Loucy (cell line): Measurements from ENCODE around the gene MC2R.

Experiments
- H2AFZ ChIP-seq: fragments of 200-600 bp; sonication (generic); 2 replicates; pipeline ENCODE4 v1.6.0; 2016; ENCODE audit warnings: antibody characterized with exemption, mild to moderate bottlenecking, low read length, moderate library complexity
- H3F3A ChIP-seq: fragments of 200-600 bp; 2 replicates; pipeline ENCODE4 v1.6.0; 2016; ENCODE audit warnings: antibody characterized with exemption, low read depth, mild to moderate bottlenecking
- H3K27me3 ChIP-seq: fragments of 200-600 bp; sonication (generic); 2 replicates; pipeline ENCODE4 v1.6.1; 2014; ENCODE audit warnings: low read length, mild to moderate bottlenecking; ENCODE audit not compliant: insufficient read depth, poor library complexity, severe bottlenecking
- H3K36me3 ChIP-seq: fragments of 200-600 bp; sonication (generic); 2 replicates; pipeline ENCODE4 v1.6.1; 2016; ENCODE audit warnings: low read length; ENCODE audit not compliant: insufficient read depth
- H3K4me1 ChIP-seq: fragments of 200-600 bp; sonication (generic); 2 replicates; pipeline ENCODE4 v1.5.1; 2014; ENCODE audit warnings: low read length, mild to moderate bottlenecking; ENCODE audit not compliant: insufficient read depth, poor library complexity, severe bottlenecking
- H3K4me2 ChIP-seq: fragments of 200-600 bp; sonication (generic); 2 replicates; pipeline ENCODE4 v1.6.0; 2014; ENCODE audit warnings: antibody characterized with exemption, low read length, low read depth, mild to moderate bottlenecking; ENCODE audit not compliant: poor library complexity, severe bottlenecking
- H3K4me3 ChIP-seq: fragments of 200-600 bp; sonication (generic); 2 replicates; pipeline ENCODE4 v1.5.1; 2014; ENCODE audit warnings: low read length, mild to moderate bottlenecking, mixed read lengths; ENCODE audit not compliant: poor library complexity, severe bottlenecking
- H3K79me2 ChIP-seq: fragments of 200-600 bp; sonication (generic); 2 replicates; pipeline ENCODE4 v1.6.1; 2014; ENCODE audit warnings: low read length; ENCODE audit not compliant: insufficient read depth
- H3K9ac ChIP-seq: fragments of 200-600 bp; sonication (generic); 2 replicates; pipeline ENCODE4 v1.6.0; 2014; ENCODE audit warnings: mild to moderate bottlenecking, low read depth, low read length, moderate library complexity; ENCODE audit not compliant: poor library complexity, severe bottlenecking
- H3K9me2 ChIP-seq: fragments of 200-600 bp; sonication (generic); replicated peaks from 2 replicates; pipeline ENCODE4 v1.6.1; 2016; ENCODE audit warnings: low read depth, low read length, mixed read lengths
- H3K9me3 ChIP-seq: fragments of 200-600 bp; sonication (generic); 2 replicates; pipeline ENCODE4 v1.6.1; 2014; ENCODE audit warnings: mild to moderate bottlenecking, antibody characterized with exemption, low read length, low read depth; ENCODE audit not compliant: insufficient read depth
- H4K20me1 ChIP-seq: fragments of 200-600 bp; sonication (generic); 2 replicates; pipeline ENCODE4 v1.6.0; 2014; ENCODE audit warnings: antibody characterized with exemption, low read length, mild to moderate bottlenecking; ENCODE audit not compliant: insufficient read depth, poor library complexity, severe bottlenecking
- CTCF ChIP-seq: fragments of 200-600 bp; sonication (generic); conservative IDR thresholded peaks from 2 replicates; pipeline ENCODE4 v1.5.1; 2014; ENCODE audit warnings: mild to moderate bottlenecking, antibody characterized with exemption, low read length
- EZH2phosphoT487 ChIP-seq: fragments of 200-600 bp; IDR thresholded peaks from 2 replicates; pipeline ENCODE4 v1.6.1; 2018; ENCODE audit warnings: antibody characterized with exemption, mild to moderate bottlenecking, moderate library complexity, borderline replicate concordance

The MC2R gene

GRCh38 chr18:13892098-13892497 is 23.2 kb downstream of the MC2R start:
- no peaks in the 10 kb centered on the region for H3K4me1 ChIP-seq
- no peaks in the 10 kb centered on the region for H3K27me3 ChIP-seq
- H3K4me2 ChIP-seq, result no peak overlapping the region
- H3K79me2 ChIP-seq, result no peaks in the 10 kb centered on the region
- H3K36me3 ChIP-seq, result no peaks in the 10 kb centered on the region
- TF ChIP-seq CTCF, result no peak
- TF ChIP-seq EZH2phosphoT487, result no peak
- no peaks in the 10 kb centered on the region for H3K9me3 ChIP-seq
- H3K4me3 ChIP-seq, result no peak overlapping the region
- no peaks in the 10 kb centered on the region for H3K9me2 ChIP-seq
- no peaks in the 10 kb centered on the region for H4K20me1 ChIP-seq
- no peak overlapping the region for H2AFZ ChIP-seq
- H3K9ac ChIP-seq, result no peak overlapping the region
- H3F3A ChIP-seq, result no peaks in the 10 kb centered on the region

- Histone ChIP-seq H3K79me2 (no peaks in the 10 kb centered on the region), H3K4me3 (no peak overlapping the region), H3K9me2 (no peaks in the 10 kb centered on the region), H3K36me3 (no peaks in the 10 kb centered on the region), H3K9me3 (no peaks in the 10 kb centered on the region), H4K20me1 (no peaks in the 10 kb centered on the region), H3K4me1 (no peaks in the 10 kb centered on the region), H3K27me3 (no peaks in the 10 kb centered on the region), H3F3A (no peaks in the 10 kb centered on the region), H3K9ac (no peak overlapping the region), H3K4me2 (no peak overlapping the region), H2AFZ (no peak overlapping the region)
- TF ChIP-seq EZH2phosphoT487, result no peak
- no peak for TF ChIP-seq CTCF
These were observed 24.5 kb downstream of the MC2R start for GRCh38 chr18:13890761-13891361.

GRCh38 chr18:13889671-13890070 is 25.7 kb downstream of the MC2R start:
- no peaks in the 10 kb centered on the region for H3F3A ChIP-seq
- TF ChIP-seq CTCF (no peak), EZH2phosphoT487 (no peak)
- H3K4me2 ChIP-seq, result no peak overlapping the region
- no peaks in the 10 kb centered on the region for H3K4me1 ChIP-seq
- no peaks in the 10 kb centered on the region for H3K9me3 ChIP-seq
- H2AFZ ChIP-seq, result no peak overlapping the region
- no peaks in the 10 kb centered on the region for H3K79me2 ChIP-seq
- no peaks in the 10 kb centered on the region for H4K20me1 ChIP-seq
- H3K9me2 ChIP-seq, result no peaks in the 10 kb centered on the region
- no peaks in the 10 kb centered on the region for H3K27me3 ChIP-seq
- H3K9ac ChIP-seq, result no peak overlapping the region
- H3K4me3 ChIP-seq, result no peak overlapping the region
- H3K36me3 ChIP-seq, result no peaks in the 10 kb centered on the region
